ENCODE results near the gene VTN. TPM values are rescaled to one million over a fixed set of nuclear protein-coding genes. Genes with fewer than 3 reads are reported as not detected.

VTN gene
- total RNA-seq, 2 experiments from 2014 or later = 0.40 TPM; not detected in 1

DNA sequence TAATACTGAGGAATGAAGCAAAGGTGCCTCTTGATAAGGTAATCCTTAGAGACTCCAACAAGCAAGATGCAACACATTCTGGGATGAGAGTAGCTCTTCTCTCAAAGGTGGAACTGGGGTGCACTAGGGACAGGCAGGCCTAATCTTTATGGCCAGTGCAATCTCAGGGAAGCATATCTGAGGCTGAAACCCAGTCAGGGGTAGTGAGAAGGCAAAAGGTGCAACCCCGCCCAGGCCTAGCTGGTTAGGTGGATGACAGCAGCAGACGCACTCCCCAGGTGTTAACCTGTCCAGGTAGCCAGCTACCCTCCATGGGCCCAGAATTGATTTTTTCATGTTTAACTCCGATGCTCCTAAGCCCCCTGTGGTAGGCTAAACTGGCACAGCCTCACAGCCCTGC is 45.8 kb upstream of the VTN start:
- no peak overlapping the region for H3K4me2 ChIP-seq (ENCODE audit: low read length)
- H3K79me2 ChIP-seq (ENCODE audit: insufficient read depth, low read depth, low read length) = no peaks in the 10 kb centered on the region
- no TSS peak for BruUV-seq (replicated peaks)
- POLR2A ChIA-PET = no interaction called here
- no peak overlapping the region for H2AFZ ChIP-seq (ENCODE audit: low read length)
- no peaks in the 10 kb centered on the region for H4K20me1 ChIP-seq (ENCODE audit: insufficient read depth, low read length)
- CTCF ChIA-PET (ENCODE audit: unreplicated experiment) = no interaction called here
- TF ChIP-seq EZH2phosphoT487 (IDR thresholded peaks at IDR 0.05; ENCODE audit: borderline replicate concordance, low read depth, low read length) = no peak
- TF ChIP-seq, protein P1, sequence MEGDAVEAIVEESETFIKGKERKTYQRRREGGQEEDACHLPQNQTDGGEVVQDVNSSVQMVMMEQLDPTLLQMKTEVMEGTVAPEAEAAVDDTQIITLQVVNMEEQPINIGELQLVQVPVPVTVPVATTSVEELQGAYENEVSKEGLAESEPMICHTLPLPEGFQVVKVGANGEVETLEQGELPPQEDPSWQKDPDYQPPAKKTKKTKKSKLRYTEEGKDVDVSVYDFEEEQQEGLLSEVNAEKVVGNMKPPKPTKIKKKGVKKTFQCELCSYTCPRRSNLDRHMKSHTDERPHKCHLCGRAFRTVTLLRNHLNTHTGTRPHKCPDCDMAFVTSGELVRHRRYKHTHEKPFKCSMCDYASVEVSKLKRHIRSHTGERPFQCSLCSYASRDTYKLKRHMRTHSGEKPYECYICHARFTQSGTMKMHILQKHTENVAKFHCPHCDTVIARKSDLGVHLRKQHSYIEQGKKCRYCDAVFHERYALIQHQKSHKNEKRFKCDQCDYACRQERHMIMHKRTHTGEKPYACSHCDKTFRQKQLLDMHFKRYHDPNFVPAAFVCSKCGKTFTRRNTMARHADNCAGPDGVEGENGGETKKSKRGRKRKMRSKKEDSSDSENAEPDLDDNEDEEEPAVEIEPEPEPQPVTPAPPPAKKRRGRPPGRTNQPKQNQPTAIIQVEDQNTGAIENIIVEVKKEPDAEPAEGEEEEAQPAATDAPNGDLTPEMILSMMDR (conservative IDR thresholded peaks at IDR 0.05; ENCODE audit: low read length) = no peak
- H3K9me2 ChIP-seq (ENCODE audit: insufficient read depth, low read length) = no peaks in the 10 kb centered on the region
- DNase-seq (ENCODE audit: low spot score) = no peak
- H3K4me3 ChIP-seq (ENCODE audit: low read depth, low read length, poor library complexity, severe bottlenecking) = no peak overlapping the region
- intact Hi-C loops (cut with micrococcal nuclease; ENCODE audit: unreplicated experiment) = loop anchor here (10.0 kb wide), 1 partner anchor 161 kb away; no protein-coding TSS in a partner anchor
- no peaks in the 10 kb centered on the region for H3K4me1 ChIP-seq (ENCODE audit: insufficient read depth, low read length, poor library complexity, severe bottlenecking)
- H3K9me3 ChIP-seq (ENCODE audit: low read length) = no peaks in the 10 kb centered on the region
- no peaks in the 10 kb centered on the region for H3K36me3 ChIP-seq (ENCODE audit: insufficient read depth, low read length)
- H3K27ac ChIP-seq (ENCODE audit: low read depth, low read length, poor library complexity, severe bottlenecking) = no peak overlapping the region

DNA sequence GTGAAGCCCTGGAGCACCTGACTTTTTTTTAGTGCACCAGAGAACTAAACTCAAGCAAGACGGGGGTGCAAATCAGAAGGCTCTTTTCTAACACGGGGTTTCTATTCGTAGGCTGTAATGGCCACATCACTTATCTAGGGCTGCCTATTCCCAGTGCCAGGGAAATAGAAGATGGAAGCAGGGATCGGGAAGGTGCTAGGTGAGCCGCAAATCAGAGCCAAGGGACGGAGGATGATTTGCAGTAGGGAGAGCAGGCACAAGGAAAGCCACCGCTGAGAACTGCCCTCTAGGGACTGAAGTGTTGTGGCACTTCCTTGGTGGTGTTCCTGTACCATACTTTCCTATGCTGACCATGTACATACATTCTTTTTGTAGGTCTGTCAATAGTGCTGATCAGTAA is 43.7 kb upstream of the VTN start:
- Histone ChIP-seq H3K79me2 (ENCODE audit: insufficient read depth, low read depth, low read length) (no peaks in the 10 kb centered on the region), H3K9me3 (ENCODE audit: low read length) (no peaks in the 10 kb centered on the region), H3K4me1 (ENCODE audit: insufficient read depth, low read length, poor library complexity, severe bottlenecking) (no peaks in the 10 kb centered on the region), H2AFZ (ENCODE audit: low read length) (no peak overlapping the region), H3K27ac (ENCODE audit: low read depth, low read length, poor library complexity, severe bottlenecking) (no peak overlapping the region), H3K36me3 (ENCODE audit: insufficient read depth, low read length) (no peaks in the 10 kb centered on the region), H3K9me2 (ENCODE audit: insufficient read depth, low read length) (no peaks in the 10 kb centered on the region), H3K4me3 (ENCODE audit: low read depth, low read length, poor library complexity, severe bottlenecking) (no peak overlapping the region), H4K20me1 (ENCODE audit: insufficient read depth, low read length) (no peaks in the 10 kb centered on the region), H3K4me2 (ENCODE audit: low read length) (no peak overlapping the region)
- ChIA-PET CTCF (ENCODE audit: unreplicated experiment) (no interaction called here), POLR2A (no interaction called here)
- no TSS peak for BruUV-seq (replicated peaks)
- intact Hi-C loops (cut with micrococcal nuclease; ENCODE audit: unreplicated experiment) = loop anchor here (10.0 kb wide), 1 partner anchor 159 kb away; no protein-coding TSS in a partner anchor
- TF ChIP-seq, protein P1 (conservative IDR thresholded peaks at IDR 0.05; ENCODE audit: low read length) = no peak
- TF ChIP-seq EZH2phosphoT487 (IDR thresholded peaks at IDR 0.05; ENCODE audit: borderline replicate concordance, low read depth, low read length) = no peak
- no peak for DNase-seq (ENCODE audit: low spot score)

DNA sequence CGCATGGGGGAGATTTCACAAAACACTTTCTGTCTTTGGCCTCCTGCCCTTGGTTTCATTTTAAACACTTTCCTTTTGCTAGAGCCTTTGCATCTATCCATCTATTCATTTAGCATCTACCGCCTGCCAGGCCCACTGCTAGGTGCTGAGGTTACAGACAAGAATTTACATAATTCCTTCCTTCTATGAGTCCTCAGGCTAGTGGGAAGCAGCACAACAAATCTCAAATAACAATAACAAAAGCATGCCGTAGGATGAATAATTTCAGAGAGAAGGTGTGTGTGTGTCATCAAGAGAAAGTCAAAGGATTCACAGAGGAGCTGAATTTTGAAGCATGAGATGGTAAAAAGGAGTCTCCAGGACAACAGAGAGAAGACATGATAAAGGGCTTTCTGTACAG is 42.0 kb upstream of the VTN start:
- Histone ChIP-seq H2AFZ (ENCODE audit: low read length) (no peak overlapping the region), H3K4me2 (ENCODE audit: low read length) (no peak overlapping the region), H3K4me3 (ENCODE audit: low read depth, low read length, poor library complexity, severe bottlenecking) (no peak overlapping the region), H3K27ac (ENCODE audit: low read depth, low read length, poor library complexity, severe bottlenecking) (no peak overlapping the region), H3K4me1 (ENCODE audit: insufficient read depth, low read length, poor library complexity, severe bottlenecking) (no peaks in the 10 kb centered on the region), H4K20me1 (ENCODE audit: insufficient read depth, low read length) (no peaks in the 10 kb centered on the region), H3K9me2 (ENCODE audit: insufficient read depth, low read length) (no peaks in the 10 kb centered on the region), H3K79me2 (ENCODE audit: insufficient read depth, low read depth, low read length) (no peaks in the 10 kb centered on the region), H3K9me3 (ENCODE audit: low read length) (no peaks in the 10 kb centered on the region), H3K36me3 (ENCODE audit: insufficient read depth, low read length) (no peaks in the 10 kb centered on the region)
- no peak for DNase-seq (ENCODE audit: low spot score)
- ChIA-PET CTCF (ENCODE audit: unreplicated experiment) (no interaction called here), POLR2A (no interaction called here)
- TF ChIP-seq EZH2phosphoT487 (IDR thresholded peaks at IDR 0.05; ENCODE audit: borderline replicate concordance, low read depth, low read length) = no peak
- TF ChIP-seq, protein P1 (conservative IDR thresholded peaks at IDR 0.05; ENCODE audit: low read length) = no peak
- intact Hi-C loops (cut with micrococcal nuclease; ENCODE audit: unreplicated experiment) = loop anchor here (10.0 kb wide), 1 partner anchor 157 kb away; no protein-coding TSS in a partner anchor
- no TSS peak for BruUV-seq (replicated peaks)
